Right lung (tissue), 5 donors: ENCODE measurements around the gene SCN2A. TPM values are rescaled to one million over a fixed set of nuclear protein-coding genes. Genes with fewer than 3 reads are reported as not detected.

Experiments
- DNase-seq, 2 donors: peaks; one replicate each; pipeline ENCODE4 v3.0.0-alpha.2; 2013
- polyA plus RNA-seq, 5 donors: library from polyadenylated mRNA; unstranded; fragments of 120-200 nt; gene quantifications; one replicate each; pipeline versions ENCODE4 v1.2.1 to v1.2.3, GENCODE V29; 2013; ENCODE audit warnings: inconsistent platforms in 1 of 5, low replicate concordance in 1 of 5; ENCODE audit not compliant: insufficient read length in 5 of 5, insufficient read depth in 1 of 5

Gene SCN2A
- polyA plus RNA-seq, 5 donors, result 0.31 to 0.61 (median 0.41) TPM

DNA sequence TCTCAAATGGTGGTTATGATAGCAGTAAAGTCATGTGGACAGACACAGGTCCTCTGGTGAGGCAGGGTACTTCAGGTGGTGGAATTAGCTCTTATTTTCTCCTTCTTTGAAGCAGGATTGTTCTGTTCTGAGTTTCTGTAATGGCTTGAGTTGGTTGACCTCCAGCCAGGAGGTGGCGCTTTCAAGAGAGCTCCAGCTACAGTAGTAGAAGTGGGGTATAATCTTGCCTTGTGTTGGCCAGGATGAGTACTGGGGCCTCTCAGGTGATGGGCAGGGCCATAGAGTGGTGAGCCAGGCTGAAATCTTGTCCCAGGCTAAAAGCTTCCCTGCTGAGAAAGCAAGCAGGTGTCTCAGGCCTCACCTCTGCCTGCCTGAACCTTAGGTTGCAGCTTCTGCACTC is 177.8 kb downstream of the SCN2A start:
- no peak for DNase-seq

DNA sequence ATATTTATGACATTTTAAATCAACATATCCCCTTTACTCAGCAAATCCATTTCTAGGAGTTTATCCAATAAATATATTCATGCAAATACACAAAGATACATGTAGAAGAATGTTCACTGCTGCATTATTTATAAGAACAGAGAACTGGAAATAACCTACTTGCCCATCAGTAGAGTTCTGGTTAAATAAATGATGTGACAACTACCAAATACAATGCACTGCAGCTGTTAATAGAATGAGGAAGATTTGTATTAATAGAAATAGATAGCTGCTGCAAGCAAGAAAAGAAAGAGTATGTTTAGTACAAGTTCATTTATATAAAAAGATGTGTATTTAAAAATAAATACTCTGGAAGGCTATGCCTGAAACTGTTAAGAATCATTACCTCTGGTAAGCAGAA is 181.0 kb downstream of the SCN2A start:
- no peak for DNase-seq

DNA sequence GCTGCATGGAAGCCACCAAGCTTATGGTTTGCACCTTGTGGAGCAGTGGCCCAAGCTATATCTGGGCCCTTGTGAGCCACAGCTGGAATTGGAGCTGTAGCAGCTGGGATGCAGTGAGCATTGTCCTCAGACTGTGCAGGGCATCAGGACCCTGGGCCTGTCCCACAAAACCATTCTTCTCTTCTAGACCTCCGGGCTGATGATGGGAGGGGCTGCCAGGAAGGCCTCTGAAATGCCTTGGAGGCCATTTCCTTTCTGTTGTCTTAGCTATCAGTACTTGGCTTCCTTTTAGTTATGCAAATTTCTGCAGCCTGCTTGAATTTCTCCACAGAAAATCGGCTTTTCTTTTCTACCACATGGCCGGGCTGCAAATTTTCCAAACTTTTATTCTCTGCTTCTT is 183.9 kb downstream of the SCN2A start:
- DNase-seq, result no peak

- DNase-seq, result no peak
Measured at GRCh38 chr2:165425556-165425955, 186.3 kb downstream of the SCN2A start.

GRCh38 chr2:165427686-165428085 is 188.5 kb downstream of the SCN2A start:
- no peak for DNase-seq

DNA sequence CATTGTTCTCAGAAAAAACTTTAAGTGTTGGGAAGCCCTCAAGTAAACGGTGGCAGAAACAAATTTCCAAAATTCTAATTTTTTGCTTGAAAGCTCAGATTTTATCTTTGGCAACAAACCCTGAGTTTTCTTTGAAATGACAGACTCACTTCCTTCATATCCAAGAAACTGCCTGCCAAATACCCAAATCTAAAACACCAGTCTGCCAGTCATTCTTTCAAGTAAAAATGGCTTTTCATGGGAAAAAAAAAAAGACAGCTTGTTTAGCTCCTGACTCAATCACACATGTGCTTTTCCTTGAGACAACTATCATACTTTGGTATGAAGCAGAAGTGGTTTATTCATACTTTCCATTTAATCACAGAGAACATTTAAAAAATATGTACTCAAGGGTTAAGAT is 189.7 kb downstream of the SCN2A start:
- no peak for DNase-seq

- no peak for DNase-seq
Measured at GRCh38 chr2:165431014-165431413, 191.8 kb downstream of the SCN2A start.

DNA sequence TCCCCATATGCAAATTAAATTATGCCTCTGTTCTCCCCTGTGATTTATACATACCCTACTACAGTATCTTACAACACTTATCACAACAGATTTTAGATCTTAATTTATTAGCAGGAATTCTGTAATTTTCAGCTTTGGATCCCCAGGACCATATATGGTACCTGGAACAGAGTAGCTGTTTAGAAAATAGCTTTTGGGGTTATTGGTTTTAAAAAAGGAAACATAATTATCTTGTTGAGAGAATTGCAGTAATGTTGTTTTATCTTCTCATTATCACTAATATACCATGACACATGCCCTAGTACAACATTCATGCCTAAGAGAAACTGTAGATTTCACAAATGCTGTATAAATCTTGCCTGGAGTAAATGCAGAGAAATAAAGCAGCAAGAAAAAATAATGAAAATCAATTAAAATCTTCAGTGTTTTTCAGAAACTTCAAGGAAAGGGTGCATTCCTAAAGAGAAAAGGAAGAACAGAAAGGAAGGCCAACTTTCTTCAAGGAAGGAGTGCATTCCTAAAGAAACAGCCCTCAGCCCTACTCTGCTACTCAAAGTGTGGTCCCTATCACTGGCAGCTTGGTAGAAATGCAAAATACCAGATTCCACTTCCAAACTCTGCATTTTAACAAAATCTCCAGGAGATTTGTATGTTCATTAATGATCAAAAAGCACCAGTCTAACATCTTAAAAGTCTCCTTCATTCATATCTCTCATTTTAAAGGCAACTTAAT is 193.2 kb downstream of the SCN2A start:
- DNase-seq, result no peak

GRCh38 chr2:165434865-165435496 is 195.8 kb downstream of the SCN2A start:
- DNase-seq, result no peak

DNA sequence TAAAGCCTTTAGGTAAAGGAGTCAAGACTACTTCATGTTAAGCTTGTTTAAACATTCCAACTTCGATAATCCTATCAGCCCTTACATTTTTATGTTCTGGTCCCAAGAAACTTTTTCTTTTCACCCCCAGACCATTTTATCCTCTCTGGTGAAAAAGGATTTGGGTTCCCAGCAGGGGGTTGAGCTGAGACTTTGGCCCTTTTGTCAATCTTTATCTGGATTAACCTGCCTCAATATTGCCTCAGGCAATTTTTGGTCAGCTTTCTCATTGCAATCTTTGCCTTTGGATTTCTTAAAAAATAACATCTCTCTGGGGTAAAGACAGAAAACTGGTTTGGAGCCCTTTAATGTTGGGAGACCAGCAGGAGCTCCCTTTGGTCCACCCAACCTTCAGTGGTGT is 196.4 kb downstream of the SCN2A start:
- no peak for DNase-seq

DNA sequence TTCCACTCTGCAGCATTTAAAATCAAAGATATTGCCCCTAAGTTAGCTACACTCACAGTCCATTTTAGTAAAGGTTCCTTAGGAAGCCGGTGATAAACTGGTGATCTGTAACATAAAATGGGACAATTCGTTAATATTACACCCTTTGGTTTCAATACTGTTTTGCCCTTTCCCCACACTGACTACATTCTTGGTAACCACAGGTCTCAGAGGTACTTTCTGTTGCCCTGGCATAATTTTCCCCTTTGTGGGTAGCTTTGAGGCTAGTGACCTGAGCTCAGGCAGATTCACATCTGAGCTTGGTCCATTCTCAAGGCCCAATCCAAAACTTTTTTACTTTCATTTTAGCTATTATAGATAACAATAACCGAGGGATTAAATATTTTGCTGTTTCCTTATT is 197.3 kb downstream of the SCN2A start:
- DNase-seq, result no peak

DNA sequence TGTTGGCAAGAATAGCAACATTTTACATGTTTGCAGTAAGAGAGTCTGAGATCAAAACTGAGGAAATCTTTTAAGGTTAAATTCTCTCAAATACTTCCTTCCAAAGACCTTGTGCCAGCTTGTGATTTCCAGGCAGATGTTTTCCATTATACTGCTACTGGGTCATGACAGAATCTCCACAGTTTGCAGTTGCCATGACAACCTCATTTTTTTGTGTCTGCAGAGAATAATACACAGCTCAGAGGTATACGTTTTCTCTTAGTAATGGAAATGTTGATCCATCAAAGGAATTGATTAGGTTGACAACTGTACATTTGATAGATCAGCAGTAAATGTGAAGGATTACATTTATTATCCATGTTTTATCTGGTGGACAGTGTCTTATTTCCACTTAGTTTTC is 201.2 kb downstream of the SCN2A start:
- peak; percentile 57 to 62 for DNase-seq

Other genes with a start within 250 kb of the SCN2A start
- gene SCN3A, start 35.4 kb upstream of the SCN2A start, polyA plus RNA-seq, result 1 to 10 TPM in 3 of 5 donors, under 1 TPM in 2; 0.45 to 1.7 (median 1.0) TPM
- 1 to 10 TPM; 5.4 to 10.0 (median 9.3) TPM for gene CSRNP3, start 230.3 kb downstream of the SCN2A start, polyA plus RNA-seq